IPS-NIHi7 (cell line): ENCODE data around the gene SUCO.

Experiments
- DNase-seq: peaks from one replicate; pipeline ENCODE4 v3.0.0; 2012; ENCODE audit warnings: mixed read lengths; ENCODE audit errors: extremely low spot score

SUCO gene

DNA sequence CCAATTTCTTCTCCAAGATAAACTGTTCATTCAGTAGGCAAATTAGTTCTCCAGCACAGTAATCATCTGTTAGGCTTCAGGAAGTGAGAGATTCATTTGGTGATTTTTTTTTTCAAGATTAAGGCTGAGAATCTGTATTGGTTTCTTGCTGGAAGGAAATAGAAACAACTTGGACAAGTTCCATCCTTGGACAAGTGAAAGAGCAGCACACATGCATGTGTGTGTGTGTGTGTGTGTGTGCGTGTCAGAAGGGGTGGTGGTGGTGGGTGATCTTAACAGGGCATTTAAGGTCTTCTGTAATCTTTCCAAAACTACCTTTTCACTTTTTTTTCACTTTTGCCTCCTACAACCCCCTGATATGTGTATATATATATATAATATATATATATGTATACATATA is 15.9 kb upstream of the SUCO start:
- no peak for DNase-seq

DNA sequence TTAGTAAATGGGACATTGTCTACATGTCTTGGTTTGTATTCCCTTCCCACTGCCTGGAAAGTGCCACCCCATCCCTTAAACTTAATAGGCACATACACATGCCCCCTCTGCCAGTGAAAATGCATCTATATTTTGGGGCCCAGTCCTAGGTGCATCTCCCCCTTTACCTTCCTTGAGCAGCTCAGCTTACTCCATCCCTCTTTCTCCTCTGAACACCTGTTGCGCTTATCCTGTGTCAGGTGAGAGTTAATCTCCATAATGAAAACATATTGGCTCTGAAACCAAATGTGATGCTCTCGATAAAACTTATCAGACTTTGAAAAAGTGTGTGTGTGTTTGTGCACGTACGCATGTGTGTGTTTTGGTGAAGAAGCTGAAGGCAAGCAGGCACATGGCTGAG is 15.4 kb upstream of the SUCO start:
- DNase-seq, result no peak

DNA sequence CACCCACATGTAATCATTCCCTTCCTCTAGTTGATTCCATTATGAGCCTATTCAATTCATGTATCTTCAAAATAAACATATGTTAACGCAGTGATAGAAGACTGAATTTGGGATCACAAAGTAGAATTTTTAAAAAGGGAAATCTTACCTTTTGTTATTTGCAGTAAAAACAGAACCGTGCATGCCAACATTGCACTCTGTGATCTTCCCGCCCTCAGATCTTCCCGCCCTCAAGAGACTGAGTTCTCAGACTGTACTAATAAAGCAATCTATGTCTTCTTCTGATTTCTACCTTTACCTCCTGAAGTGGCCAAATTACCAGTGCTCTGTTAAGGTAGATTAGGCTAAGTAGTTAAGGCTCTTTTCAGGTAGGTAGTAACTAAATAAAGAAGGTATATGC is 3.6 kb upstream of the SUCO start:
- no peak for DNase-seq

DNA sequence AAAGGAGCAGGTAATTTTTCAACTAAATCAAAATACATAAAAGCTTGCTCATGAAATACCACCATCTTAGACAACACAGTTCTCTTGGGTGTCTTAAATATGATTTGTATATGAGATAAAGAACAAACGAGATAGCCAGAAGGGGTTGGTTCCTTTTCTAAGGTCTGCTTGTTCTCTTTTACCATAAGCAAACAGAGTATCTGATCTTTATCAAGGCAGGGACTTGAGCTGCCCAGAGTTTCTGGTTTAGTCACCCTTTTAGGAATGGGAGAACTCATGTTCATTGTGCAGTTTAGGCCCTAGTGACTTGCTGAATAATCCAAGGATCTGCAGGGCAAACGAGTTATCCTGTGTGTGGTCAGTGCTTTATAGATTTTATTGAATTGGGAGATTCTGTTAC is 3.0 kb upstream of the SUCO start:
- DNase-seq, result no peak

DNA sequence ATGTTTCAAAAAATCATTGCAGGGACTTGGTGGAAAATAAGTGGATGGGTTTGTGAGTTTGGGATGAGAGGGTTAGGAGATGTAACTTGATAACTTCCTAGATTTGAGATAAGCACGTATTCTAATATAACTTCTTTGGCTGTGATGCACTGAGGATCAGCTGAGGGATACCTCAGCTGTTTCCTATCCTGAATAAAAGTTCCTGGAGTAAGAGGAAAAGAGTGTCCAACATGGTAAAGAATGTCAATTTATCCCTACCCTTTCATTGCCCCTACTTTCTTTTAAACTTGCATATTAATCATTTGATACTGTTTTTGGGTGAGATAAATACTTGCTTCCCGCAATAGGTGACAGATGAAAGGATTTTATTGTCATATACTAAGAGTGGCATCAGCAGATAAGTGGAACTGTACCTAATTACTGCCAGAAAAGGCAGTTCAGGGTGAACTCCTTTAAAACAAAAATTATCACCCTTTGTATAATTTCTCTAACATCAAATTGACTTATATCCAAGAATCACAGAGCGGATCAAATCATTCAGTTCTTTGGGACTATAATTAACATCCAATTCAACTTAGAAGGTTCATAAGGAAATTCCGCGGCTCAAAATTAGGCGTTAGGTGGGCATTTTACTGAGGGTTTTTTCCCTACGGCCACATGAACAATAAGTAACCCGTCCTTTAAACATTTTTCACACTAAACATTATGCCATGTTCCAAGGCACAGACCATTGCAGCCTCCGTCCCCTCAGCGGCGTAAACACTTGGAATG is 1.4 kb upstream of the SUCO start:
- DNase-seq, result no peak

DNA sequence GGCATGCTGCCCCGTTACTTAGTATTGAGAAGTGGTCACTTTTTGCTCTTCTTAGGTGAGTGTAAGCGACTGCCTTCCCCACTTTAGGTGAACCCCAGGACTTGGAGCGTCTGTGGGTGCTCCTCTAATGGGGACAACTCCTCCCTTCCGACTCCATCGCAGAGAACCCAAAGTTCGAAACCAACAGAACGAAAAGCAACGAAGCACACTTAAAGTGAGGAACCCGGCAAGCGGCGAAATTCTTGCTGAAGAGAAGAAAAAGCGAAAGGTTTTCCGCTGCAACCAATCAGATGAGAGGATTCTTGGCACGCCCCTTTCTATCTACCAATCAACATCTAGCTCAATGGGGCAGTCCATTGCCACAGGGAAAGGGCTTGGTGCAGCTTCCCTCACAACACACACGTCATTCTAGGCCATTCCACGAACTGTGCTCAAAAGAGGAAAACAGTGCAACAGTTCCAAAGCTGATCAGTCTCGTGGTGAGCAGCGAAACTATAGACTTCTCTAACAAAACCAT is 709 bp upstream of the SUCO start:
- DNase-seq, result peak; percentile 86

DNA sequence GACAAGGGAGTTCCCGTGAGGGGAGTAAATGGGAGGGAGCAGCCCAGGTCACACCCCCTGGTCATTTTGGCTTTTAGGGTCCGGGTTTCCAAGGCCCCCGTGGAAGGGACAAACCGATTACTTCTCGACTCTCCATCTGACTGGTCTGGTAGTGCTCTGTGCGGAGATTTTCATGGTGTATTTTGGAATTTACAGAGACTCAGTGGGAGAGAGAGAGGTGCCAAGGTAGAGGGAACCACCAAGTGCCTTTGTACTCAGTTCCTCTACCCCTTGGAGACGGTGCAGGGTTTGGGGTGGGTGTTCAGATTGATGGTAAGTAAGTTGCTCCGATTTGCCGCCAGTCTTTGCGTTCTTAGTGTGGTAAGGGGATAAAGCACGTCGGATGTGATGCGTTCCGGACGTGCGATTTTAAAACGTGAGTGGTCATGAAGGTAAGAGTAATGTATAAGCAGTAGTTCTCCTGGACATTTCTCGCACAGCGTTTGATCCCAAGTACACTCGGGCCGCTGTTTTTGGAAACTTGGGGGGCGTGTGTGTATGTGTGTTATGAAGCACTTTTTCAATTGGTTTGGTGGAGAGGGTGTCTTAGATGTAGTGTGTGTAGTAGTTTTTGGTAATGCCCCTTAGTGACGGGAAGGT is 682 bp downstream of the SUCO start:
- no peak for DNase-seq

DNA sequence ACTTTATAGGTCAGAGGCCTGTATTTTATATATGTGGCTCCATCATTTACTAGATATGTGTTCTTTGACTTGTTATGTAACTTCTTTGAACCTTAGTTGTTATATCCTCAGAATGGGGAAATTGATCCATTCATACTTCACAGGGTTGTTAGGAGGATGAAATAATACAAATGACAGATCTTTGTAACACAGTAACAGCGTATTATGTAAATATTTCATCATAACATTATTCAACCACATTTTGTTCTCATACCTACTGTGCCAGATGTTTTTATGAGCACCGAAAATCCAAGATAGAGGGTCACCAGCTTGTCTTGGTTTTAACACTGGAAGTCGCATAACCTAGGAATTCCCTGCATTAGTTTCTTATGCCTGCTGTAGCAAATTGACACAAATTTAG is 3.3 kb downstream of the SUCO start:
- no peak for DNase-seq

DNA sequence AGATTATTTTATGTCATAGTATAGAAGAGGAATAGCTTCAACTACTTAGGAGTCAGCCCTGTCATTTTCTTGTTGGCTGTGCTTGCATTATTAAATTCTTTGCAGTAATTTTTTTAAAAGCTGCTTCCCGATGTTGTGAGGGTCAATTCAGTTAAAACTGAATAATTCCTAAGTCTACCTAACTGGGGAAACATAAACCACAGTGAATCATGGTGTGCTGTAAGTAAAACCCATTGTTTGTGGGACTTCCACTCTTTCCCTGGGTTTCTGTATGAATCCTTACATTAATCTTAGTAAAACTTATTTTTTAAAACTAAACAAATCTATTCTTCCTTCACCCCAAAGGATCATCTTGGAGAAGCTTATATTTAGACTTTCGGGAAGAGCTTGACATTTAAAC is 4.4 kb downstream of the SUCO start:
- no peak for DNase-seq

DNA sequence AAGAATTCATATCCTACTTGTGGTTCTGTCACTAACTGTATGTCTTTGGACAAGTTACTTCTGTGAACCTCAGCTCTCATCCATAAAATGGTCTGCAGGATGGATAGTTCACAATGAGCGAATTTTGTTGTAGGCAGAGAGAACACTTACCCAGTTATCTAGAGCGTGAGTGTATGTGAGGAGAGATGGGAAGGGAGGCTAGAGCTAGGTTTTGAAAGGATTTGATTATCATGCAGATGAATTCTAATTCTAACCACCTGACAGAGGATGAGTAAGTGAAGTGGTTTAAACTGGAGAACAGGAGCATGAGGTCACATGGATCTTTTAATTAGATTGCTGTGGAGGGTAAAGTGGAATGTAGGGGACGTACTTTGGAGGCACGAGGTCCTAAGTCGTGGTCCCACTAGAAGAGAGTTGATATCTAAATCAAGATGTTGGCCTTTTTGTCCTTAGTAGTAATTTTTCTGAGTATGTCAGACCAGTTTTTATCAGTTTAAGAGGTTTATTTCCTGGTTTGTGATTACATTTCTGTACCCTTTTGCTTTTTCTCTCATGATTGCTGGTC is 5.0 kb downstream of the SUCO start:
- DNase-seq, result peak; percentile 36

DNA sequence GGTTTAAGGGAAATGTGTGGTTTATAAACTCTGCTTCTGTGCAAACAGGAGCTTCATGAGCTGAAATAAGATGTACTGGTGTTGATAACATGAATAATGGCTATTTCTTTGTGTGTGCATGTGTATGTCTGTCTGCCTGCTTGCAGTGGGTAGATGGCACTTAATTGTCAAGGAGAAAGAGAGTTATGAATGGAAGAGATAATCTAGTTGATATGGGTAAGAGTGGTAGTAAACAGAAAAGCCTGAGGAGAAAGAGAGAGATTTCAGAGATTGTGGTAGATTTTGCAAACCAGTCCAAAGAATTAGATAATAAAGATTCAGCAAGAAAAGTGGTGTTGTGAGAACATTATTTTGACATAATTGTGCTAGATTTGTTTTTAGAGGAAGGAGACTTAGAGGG is 7.7 kb downstream of the SUCO start:
- no peak for DNase-seq

DNA sequence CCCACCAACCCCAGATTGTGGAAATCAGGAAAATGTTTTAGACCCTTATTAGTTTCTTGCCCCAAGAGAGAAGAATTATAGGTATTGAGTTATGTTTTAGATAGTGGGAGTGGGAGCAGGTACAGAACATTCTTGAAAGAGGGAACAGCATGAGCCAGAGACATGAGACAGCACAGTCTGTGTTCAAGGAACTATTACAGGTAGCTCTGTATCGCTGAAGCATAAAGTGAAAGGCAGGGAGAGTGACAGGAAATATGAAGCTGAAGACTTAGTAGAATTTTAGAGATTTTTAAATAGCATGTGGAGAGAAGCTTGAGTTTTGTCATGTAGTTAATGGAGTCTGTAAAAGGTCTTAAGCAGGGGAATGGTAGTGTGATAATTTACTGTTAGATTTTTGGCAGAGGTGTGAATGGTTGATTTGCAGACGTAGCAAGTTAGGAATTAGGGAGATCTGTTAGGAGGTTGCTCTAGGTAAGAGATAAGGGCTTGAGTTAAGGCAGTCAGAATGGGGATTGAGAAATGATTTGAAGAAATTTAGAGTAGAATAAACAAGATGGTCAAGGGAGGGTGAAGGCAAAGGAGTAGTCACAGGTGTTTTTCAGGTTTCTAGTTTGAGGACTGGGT is 11.6 kb downstream of the SUCO start:
- DNase-seq, result no peak

DNA sequence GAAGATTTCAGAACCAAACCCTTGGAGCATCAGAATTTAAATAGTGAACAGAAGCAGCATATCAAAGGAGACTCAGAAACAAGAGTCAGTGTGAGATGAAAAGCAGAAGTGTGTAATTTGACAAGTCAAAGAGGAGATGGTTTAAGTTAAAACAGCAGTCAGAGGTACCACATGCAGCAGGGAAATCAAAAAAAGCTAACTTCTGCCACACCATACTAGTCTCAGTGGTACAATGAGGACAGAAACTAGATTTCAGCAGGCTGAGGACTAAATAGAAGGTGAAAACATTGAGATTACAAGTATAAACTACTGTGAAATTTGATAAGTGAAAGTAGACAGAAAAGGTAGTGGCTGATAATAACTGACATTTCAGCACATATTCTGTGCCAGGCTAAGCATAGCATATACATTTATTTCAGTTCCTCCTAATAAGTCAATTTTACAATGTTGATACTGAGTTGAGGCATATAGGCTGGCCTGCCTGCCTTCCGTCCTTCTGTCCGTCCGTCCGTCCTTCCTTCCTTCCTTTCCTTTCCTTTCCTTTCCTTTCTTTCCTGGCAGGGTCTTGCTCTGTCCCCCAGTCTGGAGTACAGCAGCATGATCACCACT is 12.6 kb downstream of the SUCO start:
- DNase-seq, result no peak

DNA sequence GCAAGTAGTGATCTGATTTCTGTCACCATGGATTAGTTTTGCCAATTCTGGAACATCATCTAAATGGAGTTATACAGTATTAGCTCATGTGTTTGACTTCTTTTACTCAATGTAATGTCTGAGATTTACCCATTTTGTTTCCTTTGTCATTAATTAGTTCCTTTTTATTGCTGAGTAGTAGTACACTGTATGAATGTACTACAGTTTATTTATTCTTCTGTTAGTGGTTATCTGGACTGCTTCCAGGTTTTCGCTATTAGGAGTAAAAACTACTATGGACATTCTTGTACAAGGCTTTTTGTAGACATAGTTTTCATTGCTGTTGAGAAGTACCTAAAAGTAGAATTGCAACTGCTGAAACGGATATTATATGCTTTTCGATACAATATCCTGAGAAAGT is 14.1 kb downstream of the SUCO start:
- no peak for DNase-seq

DNA sequence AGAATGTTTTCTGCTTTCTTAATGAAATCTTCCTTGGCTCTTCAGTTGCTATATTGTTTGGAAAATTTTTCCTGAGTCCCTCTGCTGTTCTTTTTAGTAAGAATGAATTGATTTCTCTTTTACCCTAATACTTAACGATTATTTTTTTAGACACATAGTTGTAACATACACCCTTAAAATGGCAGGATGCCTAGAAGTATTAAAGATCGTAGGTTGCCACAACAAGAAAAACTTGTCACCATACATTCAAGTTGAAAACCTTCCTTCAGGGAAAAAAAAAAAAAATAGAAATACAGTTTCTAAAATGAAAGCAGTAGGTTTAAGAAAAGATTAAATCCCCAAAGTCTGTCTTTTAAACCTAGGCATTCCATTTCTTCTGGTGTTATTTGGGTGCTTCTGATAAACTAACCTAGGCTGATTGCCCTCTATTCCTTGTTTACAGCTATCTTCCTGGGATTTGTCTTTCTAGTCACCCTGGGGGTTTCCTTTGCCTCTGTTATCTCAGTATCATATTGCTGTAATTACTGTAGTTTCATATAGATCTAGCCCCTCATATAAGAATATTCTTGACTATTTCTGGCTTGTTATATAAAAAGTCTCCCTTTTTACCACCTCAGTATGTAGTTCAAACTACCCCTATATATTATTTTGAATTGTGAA is 16.8 kb downstream of the SUCO start:
- no peak for DNase-seq

DNA sequence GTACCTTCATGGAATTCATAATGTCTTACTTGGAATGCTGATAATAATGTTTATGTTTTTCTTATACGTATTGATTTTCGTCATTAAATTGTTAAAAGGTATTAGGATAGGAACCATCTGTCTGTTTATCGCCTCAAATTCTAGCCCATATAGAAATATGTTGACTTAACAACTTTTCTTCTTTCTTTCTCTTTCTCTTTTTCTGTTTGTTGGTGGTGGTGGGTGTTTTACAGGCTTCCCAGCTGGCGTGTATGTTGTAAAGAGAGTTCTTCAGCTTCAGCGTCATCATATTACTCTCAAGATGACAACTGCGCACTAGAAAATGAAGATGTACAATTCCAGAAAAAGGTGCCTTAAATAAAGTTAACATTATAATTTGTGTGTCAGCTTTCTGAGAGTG is 18.3 kb downstream of the SUCO start:
- DNase-seq, result no peak

DNA sequence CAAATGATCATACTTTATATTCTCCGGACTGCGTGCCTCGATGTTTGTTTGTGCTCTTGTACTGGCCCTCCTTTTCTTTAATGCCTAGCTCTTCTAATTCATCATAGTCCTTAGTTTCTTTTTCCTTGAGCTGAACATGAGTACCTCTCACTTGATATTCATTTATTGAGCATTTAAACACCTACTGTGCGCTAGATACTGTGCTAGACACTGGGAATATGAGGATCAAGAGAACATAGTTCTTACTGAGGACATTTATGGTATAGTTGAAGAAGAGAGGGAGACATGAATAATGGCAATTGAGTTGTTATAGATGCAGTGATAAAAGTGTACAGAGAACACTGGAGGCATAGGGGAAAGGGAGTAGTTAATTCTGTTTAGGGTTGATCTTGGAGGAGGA is 22.0 kb downstream of the SUCO start:
- DNase-seq, result no peak

DNA sequence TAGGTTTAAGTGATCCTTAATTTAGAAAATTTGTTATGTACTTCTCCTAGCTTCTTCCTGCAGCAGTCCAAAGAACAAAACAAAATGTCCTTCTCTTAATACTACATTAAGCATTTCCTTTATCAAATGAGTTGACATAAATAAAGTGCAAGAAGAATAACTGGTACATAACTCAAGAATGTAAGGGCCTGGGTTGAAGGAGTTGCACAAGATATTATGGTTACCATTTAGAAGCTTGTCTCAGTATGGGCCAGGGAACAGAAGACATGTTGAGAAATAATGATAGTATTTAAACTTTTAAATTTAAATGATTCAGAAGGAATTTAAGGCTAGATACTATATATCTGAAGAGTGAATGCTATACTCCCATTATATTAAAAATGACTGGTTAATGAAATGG is 23.5 kb downstream of the SUCO start:
- no peak for DNase-seq

DNA sequence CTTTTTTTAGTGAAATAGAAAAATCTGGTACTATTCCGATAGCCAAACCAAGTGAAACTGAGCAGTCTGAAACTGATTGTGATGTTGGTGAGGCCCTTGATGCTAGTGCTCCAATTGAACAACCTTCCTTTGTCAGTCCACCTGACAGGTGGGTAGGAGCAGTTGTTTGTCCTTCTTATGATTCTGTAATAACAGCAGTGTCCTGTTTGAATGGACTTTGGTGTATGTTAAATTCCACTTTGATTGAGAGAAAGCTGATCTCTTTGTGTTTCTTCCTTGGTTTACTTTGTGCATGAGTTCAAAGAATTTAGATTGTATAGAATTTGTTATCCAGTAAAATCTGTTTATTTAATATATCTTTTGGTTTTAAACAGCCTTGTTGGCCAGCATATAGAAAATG is 24.3 kb downstream of the SUCO start:
- DNase-seq, result no peak

DNA sequence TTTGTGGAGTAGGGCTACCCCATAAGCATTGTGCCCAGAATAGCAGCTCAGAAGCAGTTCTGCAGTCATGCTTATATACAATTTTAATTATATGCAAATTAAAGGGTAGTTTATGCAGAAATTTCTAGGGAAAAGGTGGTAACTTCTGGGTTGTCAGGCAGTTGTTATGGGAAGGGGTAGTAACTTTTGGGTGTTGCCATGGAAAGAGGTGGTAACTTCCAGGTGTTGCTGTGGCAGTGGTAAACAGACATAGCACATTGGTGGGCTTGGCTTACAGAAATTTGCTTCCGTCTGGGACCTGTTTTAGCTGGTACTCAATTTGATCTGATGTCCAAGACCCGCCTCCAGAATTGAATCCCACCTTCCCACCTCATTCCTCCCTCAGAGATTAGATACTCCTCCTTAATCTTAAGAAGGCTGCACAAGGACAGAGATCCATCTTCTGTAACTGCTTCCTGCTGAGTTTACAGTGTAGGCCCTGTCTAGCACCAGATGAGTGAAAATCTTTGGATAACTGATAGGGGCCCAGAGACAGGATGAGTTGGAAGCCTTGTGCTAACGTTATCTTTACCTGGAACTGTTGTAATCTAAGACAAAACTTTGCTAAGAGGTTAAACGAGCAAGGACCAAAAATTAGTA is 26.7 kb downstream of the SUCO start:
- DNase-seq, result no peak

DNA sequence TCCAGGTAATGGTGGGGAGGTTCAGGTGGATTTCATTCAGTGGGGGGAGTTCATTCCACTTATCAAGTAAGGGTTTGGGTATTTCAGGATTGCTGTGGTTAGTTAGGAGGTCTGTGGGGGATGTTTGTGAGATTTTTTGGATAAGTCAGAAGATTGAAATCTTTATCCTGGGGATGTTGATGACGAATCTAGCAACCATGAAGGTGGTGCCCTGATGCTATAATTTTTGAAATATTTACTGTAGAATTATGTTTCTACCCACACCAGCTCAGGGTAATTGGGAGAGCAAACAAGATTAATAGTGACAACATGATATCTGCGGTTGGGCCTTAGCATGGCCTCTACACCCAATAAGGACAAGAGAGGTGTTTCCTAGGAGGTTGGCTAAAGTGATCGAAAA is 28.3 kb downstream of the SUCO start:
- no peak for DNase-seq
